Esophagus mucosa (tissue), 1 donor: ENCODE data around the gene LIFR. TPM values are rescaled to one million over a fixed set of nuclear protein-coding genes. Genes with fewer than 3 reads are reported as not detected.
"Not testable (repeated sequence)": the region's sequence is repeated elsewhere in the genome, so short reads cannot be mapped to it uniquely, and the experiment has no call there.

ENCODE experiments used
- ATAC-seq: fragments of 200-7000 bp; cut with Tn5 transposase; one replicate; pipeline ENCODE4 v1.9.1; 2020
- total RNA-seq: library from RNA; stranded (reverse); gene quantifications from one replicate; pipeline ENCODE4 v1.2.4, GENCODE V29; 2023
- donor health status: DM: yes; HTN: yes; CAD: no.

LIFR gene
- total RNA-seq, 1 donor from 2014 or later, result 6.9 TPM

- ATAC-seq, result no peak
These were observed 22.7 kb upstream of the LIFR start for GRCh38 chr5:38579105-38579504.

DNA sequence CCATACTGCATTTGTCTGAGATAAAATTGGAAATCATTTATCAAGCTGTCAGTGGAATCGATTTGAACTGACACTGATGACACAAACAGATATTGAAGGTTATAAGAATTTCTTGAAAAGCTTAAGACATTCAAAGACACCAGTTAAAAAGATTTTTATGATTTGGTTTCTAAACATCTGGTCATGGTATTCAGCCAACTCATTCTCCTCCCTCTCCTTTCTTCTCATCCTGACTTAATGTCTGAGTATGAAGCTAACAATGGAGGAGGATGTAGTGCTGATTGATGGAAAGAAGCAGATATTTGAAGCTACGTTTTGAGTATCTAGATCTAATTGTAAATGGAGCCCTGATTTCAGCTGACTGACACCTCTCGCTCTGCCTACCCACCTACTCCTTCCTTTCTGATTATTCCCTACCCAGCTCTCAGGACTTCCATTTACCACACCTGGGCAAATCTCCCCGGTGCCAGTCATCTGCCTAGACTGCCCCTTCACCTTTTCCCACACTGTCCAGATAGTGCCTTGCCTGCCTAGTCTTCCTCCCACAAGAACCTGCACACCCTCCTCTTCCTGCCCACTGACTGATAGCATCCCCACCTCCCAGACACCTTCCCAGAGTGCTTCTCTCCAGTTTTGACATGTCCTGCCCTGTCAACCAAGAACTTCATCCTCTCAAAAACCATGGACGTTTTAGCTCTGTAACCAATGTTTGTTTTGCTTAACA is 20.7 kb upstream of the LIFR start:
- ATAC-seq, result no peak

DNA sequence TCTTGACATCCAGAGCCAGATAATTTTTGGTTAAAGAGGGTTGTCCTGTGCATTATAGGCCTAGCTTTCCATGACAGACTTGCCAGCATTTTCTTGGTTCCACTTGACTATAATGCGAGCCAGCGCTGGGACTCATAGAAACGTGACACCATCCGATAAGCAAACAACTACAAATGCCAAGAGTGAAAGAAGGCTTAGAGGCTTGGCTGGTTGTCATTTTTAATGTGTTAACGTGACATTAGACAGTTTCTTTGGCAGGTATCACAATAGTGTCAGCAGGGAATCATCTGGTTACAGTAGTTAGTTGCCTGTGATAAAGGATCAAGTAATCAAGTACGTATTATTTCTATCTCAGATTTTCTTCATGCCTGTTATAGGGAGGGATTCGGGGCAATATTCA is 20.0 kb upstream of the LIFR start:
- ATAC-seq, result no peak

DNA sequence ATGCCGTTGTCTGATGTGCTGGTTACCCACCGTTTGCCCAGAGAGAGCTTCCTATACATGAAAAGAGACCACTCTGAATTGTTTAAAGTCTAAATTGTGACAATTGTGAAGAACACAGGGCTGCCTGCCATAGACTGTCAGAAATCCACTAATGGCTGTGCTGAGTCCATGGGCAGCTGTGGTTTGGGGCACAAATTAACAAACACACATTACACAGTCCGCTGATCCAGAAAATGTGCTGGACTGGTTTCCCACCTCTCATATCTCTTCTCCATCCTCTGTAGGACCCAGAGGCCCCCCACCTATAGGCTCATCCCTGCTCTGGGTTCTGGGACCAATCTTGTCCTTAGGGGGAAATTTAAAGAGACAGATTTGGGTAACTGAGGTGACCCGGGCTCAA is 19.0 kb upstream of the LIFR start:
- no peak for ATAC-seq

DNA sequence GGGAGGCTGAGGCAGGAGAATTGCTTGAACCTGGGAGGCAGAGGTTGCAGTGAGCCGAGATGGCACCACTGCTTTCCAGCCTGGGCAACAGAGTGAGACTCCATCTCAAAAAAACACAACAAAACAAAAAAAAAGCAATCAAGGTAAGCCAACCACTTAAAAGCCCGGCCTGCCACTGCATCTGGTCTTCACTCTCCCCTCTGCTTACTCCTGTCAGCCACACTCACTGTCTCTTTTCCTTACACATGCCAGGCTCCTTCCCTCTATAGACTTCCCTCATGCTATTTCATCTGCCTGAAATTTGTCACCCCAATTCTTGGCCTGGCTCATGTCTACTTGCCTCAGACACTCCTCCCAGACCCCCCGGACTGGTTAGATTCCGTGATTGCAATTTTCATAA is 17.6 kb upstream of the LIFR start:
- ATAC-seq, result no peak

DNA sequence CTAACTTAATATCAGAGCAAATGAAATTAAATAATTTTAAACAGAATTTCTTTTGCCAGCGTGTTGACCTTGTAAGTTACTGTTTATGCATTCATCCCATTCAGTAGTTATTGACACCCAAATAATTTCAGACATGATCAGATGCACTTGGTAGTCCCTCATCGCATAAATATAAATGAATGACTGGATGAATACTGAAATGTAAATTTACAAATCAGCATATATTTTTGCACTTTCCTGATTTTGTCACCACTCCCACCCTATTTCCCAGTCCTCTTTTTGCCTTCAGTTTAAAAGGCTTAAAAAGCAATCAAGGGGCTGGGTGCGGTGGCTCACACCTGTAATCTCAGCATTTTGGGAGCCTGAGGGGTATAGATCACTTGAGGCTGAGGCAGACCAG is 17.1 kb upstream of the LIFR start:
- ATAC-seq, result no peak

DNA sequence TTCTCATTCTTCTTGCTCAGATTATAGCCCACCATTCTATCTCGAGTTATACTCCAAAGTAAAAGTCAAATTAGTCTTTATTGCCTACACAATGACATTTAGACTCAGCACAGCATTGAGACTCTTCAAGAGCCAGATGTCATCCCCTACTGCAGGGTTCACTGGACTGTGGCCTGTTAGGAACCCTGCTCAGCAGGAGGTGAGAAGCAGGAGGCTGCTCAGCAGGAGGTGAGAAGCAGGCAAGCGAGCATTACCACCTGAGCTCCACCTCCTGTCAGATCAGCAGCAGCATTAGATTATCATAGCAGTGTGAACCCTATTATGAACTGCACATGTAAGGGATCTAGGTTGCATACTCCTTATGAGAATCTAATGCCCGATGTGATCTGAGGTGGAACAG is 12.7 kb upstream of the LIFR start:
- ATAC-seq, result no peak

DNA sequence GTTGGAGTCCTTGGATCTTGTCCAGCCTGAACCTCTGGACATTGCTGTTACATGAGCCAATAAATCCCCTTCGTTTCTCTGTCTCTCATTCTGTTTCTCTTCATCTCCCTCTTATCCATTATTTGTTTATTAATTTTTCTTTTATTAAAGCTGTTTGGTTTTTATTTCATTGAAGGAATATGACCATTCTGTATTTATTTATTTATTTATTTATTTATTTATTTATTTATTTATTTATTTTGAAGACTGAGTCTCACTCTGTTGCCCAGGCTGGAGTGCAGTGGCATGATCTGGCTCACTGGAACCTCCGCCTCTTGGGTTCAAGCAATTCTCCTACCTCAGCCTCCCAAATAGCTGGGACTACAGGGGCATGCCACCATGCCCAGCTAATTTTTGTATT is 10.9 kb upstream of the LIFR start:
- not testable (repeated sequence) for ATAC-seq

GRCh38 chr5:38563624-38564023 is 7.2 kb upstream of the LIFR start:
- ATAC-seq, result no peak

GRCh38 chr5:38562444-38563210 is 6.2 kb upstream of the LIFR start:
- no peak for ATAC-seq

GRCh38 chr5:38559428-38559827 is 3.0 kb upstream of the LIFR start:
- no peak for ATAC-seq

- ATAC-seq, result no peak
These were observed 1.3 kb upstream of the LIFR start for GRCh38 chr5:38557792-38558191.

DNA sequence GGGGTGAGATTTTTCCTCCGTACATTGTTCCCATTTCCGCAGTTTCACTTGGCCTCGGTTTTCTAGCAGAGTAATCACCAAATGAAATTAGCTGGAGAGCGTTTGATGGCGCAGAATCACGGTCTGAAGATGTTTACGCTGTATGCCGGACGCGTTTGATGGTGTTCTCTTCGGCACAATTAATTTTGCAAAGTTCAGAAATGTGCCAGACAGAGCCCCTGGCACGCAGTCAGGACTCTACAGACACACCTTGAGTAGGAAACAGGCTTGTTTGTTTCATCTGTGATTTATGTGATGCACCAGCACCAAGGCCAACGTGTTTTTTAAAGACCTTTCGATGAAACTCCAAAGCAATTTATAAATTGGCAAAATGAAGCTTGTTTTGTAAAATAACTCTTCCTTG is 863 bp upstream of the LIFR start:
- peak; percentile 24 for ATAC-seq

DNA sequence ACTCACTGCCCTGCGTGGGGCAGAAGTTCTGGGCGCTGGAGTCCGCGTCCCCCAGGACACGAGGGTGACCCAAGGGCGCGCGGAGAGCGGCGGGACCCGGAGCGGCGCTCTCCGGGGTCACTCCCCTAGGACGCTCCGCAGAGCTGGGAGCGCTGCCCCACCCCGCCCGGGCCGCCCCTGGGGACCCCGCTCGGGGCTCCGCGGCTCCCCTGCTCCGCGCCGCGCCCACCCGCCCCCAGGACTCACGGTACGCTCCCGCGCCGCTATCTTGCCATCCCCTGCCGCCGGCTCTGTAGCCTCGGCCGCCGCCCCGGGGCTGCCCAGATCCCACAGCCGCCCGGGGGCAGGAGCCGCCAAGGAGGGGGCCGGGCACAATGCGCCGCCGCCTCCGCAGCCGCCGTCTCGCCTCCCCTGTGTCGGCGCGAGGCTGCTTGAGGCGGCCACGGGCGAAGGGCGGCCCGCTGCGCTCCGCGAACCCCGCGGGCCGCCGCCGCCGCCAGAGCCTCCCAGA is 303 bp downstream of the LIFR start:
- ATAC-seq, result peak; percentile 49

DNA sequence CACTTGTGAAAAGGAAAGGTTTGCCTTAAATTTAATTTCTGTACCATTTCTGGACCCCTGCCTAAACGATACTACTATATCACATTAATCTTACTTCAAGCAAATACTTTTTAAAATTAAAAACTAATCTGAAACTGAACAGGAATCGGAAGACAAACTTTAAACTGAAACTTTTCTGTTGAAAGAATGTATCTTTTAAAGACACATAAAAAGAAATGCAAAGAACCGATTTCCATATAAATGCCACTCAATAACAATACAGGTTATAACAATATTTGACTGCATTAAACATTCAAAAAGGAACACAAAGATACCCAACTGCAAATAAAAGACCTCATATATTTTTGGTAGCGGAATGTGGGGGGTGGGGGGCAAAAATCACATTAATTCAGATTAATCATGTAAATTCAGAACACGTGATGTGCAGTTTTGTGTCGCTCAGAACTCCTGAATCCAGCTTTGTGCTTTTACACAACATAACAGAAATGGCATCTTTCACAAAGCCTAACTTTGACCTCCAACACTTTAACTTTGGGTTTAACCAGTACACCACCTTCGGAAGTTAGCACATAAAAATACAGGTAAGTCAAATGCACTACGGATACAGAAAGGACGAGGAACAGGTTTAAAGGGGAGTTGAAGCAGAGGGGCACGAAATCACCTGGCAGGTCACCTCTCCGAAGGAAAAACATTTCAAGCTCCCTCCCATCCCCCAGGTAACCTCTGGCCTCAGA is 925 bp downstream of the LIFR start:
- no peak for ATAC-seq

GRCh38 chr5:38554861-38555260 is 1.6 kb downstream of the LIFR start:
- ATAC-seq, result no peak

DNA sequence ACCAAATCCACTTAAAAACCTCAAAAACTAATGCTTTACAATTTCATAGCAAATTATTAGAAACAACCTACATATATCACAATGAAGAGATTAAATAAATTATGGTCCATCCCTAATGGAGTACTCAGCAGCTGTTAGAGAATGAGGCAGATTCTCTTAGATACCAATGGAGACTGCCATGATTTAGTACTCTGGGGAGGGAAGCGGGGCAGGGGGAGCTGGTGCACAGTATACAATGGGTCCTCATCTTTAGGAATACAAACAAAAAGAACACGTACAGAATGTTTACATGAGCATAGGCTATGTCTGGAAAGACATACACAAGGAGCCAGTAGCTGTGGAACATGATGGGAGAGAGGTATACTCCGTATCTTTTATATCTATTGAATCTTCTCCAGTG is 2.0 kb downstream of the LIFR start:
- ATAC-seq, result no peak

GRCh38 chr5:38553001-38553521 is 3.4 kb downstream of the LIFR start:
- no peak for ATAC-seq

- peak; percentile 71 for ATAC-seq
These were observed 5.1 kb downstream of the LIFR start for GRCh38 chr5:38551030-38552017.

- ATAC-seq, result no peak
These were observed 8.2 kb downstream of the LIFR start for GRCh38 chr5:38548064-38548759.

- no peak for ATAC-seq
These were observed 9.2 kb downstream of the LIFR start for GRCh38 chr5:38547257-38547656.
